ENCODE measurements around the gene TFPI2. TPM values are rescaled to one million over a fixed set of nuclear protein-coding genes. Genes with fewer than 3 reads are reported as not detected.
"Not testable (repeated sequence)": the region's sequence is repeated elsewhere in the genome, so short reads cannot be mapped to it uniquely, and the experiment has no call there.

TFPI2 gene
- total and polyA plus RNA-seq, 7 donors, result 0.55 to 5.0 (median 2.5) TPM

DNA sequence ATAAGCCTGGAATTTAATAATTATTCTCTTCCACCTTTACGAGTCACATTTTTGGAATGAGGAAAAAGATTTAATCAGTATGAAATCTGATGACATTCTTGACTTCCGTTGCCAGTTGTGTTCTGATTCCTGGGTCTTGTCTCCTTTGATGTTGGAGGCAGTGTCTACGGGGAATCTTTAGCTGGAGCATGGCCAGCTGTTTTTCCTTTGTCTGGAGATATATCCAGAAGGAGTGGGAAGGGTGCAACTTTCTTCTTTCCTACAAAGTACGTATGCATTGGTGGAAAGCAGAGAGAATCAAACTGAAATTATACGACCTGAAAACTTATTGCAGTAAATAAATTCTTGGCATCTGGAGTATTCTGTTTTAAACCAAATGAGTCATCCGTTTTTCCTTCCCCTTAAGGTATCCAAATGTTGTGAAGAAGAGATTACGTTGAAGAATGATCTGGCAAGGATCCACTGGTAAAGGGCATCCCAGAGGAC, 24.1 kb upstream of the TFPI2 start:
- Histone ChIP-seq H3K4me3 (peak overlapping the region in 1 of 4 donors; percentile 4), H3K27me3 (no peaks in the 10 kb centered on the region), H3K27ac (peak overlapping the region; percentile 59 to 80 (median 64)), H3K9me3 (no peaks in the 10 kb centered on the region), H3K4me1 (peaks cover 0 to 20% (median 18%) of the 10 kb centered on the region in 4 donors), H3K36me3 (no peaks in the 10 kb centered on the region)
- no peak for TF ChIP-seq CTCF (IDR thresholded peaks at IDR 0.05)
- TF ChIP-seq POLR2AphosphoS5 (IDR thresholded peaks at IDR 0.05), result peak in 1 of 4 donors; percentile 7
- 36 to 74% methylated on average over 7 of the region's 7 CpGs for WGBS, 2 donors
- intact Hi-C loops (cut with DNase I), result loop anchor here (10.0 kb wide), 1 partner anchor 480 kb away; the partner anchor contains the start of gene COL1A2
- DNase-seq, result no peak

DNA sequence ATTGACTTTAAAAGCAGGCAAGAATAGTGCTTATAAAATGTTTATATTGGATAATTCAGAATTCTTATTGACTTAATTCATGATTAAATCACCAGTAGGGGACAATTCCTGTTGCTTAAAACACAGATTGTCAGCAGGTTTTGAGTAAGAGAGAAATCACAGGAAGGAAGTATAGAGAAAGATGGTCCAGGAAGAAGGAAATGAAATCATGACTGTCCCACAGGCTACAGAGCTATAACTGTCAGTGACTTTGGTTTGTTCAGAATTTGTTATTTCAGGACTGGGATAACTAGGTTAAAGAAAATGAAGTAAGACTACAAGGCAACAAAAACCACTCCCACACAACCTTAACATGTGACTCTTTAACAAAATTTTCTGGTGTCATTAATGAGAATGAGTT, 22.6 kb upstream of the TFPI2 start:
- Histone ChIP-seq H3K9me3 (no peaks in the 10 kb centered on the region), H3K36me3 (no peaks in the 10 kb centered on the region), H3K27me3 (no peaks in the 10 kb centered on the region), H3K4me3 (no peak overlapping the region), H3K4me1 (peaks cover 0 to 20% (median 18%) of the 10 kb centered on the region in 4 donors), H3K27ac (peak overlapping the region; percentile 26 to 80 (median 64))
- DNase-seq, result no peak
- TF ChIP-seq POLR2AphosphoS5 (IDR thresholded peaks at IDR 0.05), result no peak
- TF ChIP-seq EP300 (IDR thresholded peaks at IDR 0.05), result no peak
- no peak for TF ChIP-seq POLR2A (IDR thresholded peaks at IDR 0.05)
- TF ChIP-seq CTCF (IDR thresholded peaks at IDR 0.05), result no peak
- intact Hi-C loops (cut with DNase I), result loop anchor here (10.0 kb wide), 1 partner anchor 482 kb away; the partner anchor contains the start of gene COL1A2

- H3K27me3 ChIP-seq, DNase-seq, H3K4me3 ChIP-seq, H3K9me3 ChIP-seq, H3K36me3 ChIP-seq: not testable (repeated sequence)
- Histone ChIP-seq H3K27ac (peak overlapping the region; percentile 3 to 63 (median 50)), H3K4me1 (peaks cover 0 to 20% (median 18%) of the 10 kb centered on the region in 4 donors)
- intact Hi-C loops (cut with DNase I), result loop anchor here (10.0 kb wide), 1 partner anchor 483 kb away; the partner anchor contains the start of gene COL1A2
Observed at GRCh38 chr7:93911661-93912060, 21.1 kb upstream of the TFPI2 start.

DNA sequence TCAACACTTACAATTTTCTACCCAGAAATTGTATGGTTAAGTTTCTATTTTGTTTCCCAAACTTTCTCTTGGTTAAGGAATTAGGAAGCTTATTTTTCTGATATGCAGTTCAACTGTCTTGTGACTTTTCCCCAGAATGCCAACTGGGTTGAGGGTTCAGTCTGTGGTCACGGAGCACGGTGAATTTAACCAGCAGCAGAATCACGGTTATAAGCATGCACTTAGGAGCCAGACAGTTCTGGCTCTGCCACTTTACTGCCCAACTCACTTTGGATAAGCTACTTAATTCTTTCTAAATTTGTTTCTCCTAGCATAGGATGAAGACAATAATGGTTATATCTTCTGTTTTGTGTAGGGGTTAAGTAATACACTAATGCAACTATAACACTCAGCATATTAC, 20.7 kb upstream of the TFPI2 start:
- Histone ChIP-seq H3K27ac (peak overlapping the region; percentile 56 to 70 (median 60)), H3K4me1 (peaks cover 0 to 23% (median 19%) of the 10 kb centered on the region in 4 donors)
- not testable (repeated sequence) for H3K27me3 ChIP-seq, H3K4me3 ChIP-seq, DNase-seq, H3K36me3 ChIP-seq, H3K9me3 ChIP-seq
- 66 to 78% methylated on average over 3 of the region's 3 CpGs for WGBS, 2 donors
- intact Hi-C loops (cut with DNase I), result loop anchor here (10.0 kb wide), 1 partner anchor 484 kb away; the partner anchor contains the start of gene COL1A2

DNA sequence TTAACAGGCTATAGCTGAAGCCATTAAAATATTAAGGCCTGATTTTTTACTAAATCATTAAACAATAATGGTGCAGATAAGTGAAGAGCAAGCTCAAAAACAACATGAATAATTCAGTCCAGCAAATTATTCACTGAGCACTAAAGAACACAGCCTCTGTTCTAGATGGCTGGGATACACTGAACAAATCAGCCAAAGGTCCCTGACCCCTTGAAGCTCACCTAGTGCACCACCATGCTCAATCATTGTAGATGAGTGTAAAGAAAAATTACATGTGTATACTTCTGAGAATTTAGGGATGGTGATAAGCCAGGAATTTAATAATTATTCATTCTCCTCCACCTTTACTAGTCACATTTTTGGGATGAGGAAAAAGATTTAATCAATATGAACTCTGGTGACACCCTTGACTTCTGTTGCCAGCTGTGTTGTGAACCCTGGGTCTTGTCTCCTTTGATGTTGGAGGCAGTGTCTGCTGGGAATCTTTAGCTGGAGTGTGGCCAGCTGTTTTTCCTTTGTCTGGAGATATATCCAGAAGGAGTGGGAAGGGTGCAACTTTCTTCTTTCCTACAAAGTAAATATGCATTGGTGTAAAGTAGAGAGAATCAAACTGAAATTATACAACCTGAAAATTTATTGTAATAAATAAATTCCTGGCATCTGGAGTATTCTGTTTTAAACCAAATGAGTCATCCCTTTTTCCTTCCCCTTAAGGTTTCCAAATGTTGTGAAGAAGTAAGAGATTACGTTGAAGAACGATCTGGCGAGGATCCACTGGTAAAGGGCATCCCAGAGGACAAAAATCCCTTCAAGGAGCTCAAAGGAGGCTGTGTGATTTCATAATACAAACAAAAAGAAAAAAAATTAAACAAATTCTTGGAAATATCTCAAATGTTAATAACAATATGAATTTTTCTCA, 19.8 kb upstream of the TFPI2 start:
- peak overlapping the region; percentile 56 to 70 (median 60) for H3K27ac ChIP-seq
- H3K4me1 ChIP-seq, result peaks cover 0 to 24% (median 19%) of the 10 kb centered on the region in 4 donors
- H3K27me3 ChIP-seq, result no peaks in the 10 kb centered on the region
- peak; percentile 85 for DNase-seq
- TF ChIP-seq EP300 (IDR thresholded peaks at IDR 0.05), result no peak
- no peak for TF ChIP-seq CTCF (IDR thresholded peaks at IDR 0.05)
- no peak for TF ChIP-seq POLR2A (IDR thresholded peaks at IDR 0.05)
- TF ChIP-seq POLR2AphosphoS5 (IDR thresholded peaks at IDR 0.05), result peak in 2 of 4 donors; percentile 27 to 44
- H3K4me3 ChIP-seq, result no peak overlapping the region
- no peaks in the 10 kb centered on the region for H3K36me3 ChIP-seq
- intact Hi-C loops (cut with DNase I), result loop anchor here (10.0 kb wide), 1 partner anchor 484 kb away; the partner anchor contains the start of gene COL1A2
- 68 to 80% methylated on average over 3 of the region's 3 CpGs for WGBS, 2 donors
- H3K9me3 ChIP-seq, result no peaks in the 10 kb centered on the region

Data from sigmoid colon (tissue), 7 donors.